ENCODE data around the gene CA10. TPM values are rescaled to one million over a fixed set of nuclear protein-coding genes. Genes with fewer than 3 reads are reported as not detected.

Gene CA10
- polyA plus RNA-seq, 3 donors from 2014 or later = not detected

- Mint-ChIP-seq H3K27me3 (ENCODE audit: low read depth in 3 of 3) (peaks cover 0 to 5% (median 4%) of the 10 kb centered on the region in 3 donors), H3K36me3 (no peaks in the 10 kb centered on the region), H3K9me3 (peaks cover 0 to 7% (median under 1%) of the 10 kb centered on the region in 6 donors), H3K4me3 (no peak overlapping the region), H3K4me1 (no peaks in the 10 kb centered on the region), H3K27ac (no peak overlapping the region)
- no peak for DNase-seq
Observed at GRCh38 chr17:51947160-51947735, 211.3 kb downstream of the CA10 start.

- Mint-ChIP-seq H3K4me1 (no peaks in the 10 kb centered on the region), H3K36me3 (no peaks in the 10 kb centered on the region), H3K27me3 (ENCODE audit: low read depth in 3 of 3) (peaks cover under 1 to 4% (median 3%) of the 10 kb centered on the region in 3 donors), H3K9me3 (peaks cover 0 to 7% (median 0%) of the 10 kb centered on the region in 6 donors), H3K4me3 (no peak overlapping the region), H3K27ac (no peak overlapping the region)
- DNase-seq = no peak
Observed at GRCh38 chr17:51946311-51946710, 212.2 kb downstream of the CA10 start.

GRCh38 chr17:51941272-51941671, 217.2 kb downstream of the CA10 start:
- H3K4me3 Mint-ChIP-seq = no peak overlapping the region
- peaks cover 0 to 4% (median 2%) of the 10 kb centered on the region in 3 donors for H3K27me3 Mint-ChIP-seq (ENCODE audit: low read depth in 3 of 3)
- no peak overlapping the region for H3K27ac Mint-ChIP-seq
- no peaks in the 10 kb centered on the region for H3K36me3 Mint-ChIP-seq
- no peaks in the 10 kb centered on the region for H3K4me1 Mint-ChIP-seq
- H3K9me3 Mint-ChIP-seq = peaks cover 0 to 2% (median 0%) of the 10 kb centered on the region in 6 donors
- DNase-seq = no peak

GRCh38 chr17:51937264-51937663, 221.2 kb downstream of the CA10 start:
- Mint-ChIP-seq H3K4me1 (no peaks in the 10 kb centered on the region), H3K36me3 (no peaks in the 10 kb centered on the region), H3K4me3 (no peak overlapping the region), H3K9me3 (peaks cover 0 to 8% (median 0%) of the 10 kb centered on the region in 6 donors), H3K27ac (no peak overlapping the region), H3K27me3 (ENCODE audit: low read depth in 3 of 3) (peaks cover 0 to 4% (median 2%) of the 10 kb centered on the region in 3 donors)
- DNase-seq = no peak

- Mint-ChIP-seq H3K36me3 (no peaks in the 10 kb centered on the region), H3K9me3 (peaks cover 0 to 8% (median 0%) of the 10 kb centered on the region in 6 donors), H3K27ac (no peak overlapping the region), H3K4me3 (no peak overlapping the region), H3K27me3 (ENCODE audit: low read depth in 3 of 3) (peaks cover 2 to 4% (median 4%) of the 10 kb centered on the region in 3 donors), H3K4me1 (no peaks in the 10 kb centered on the region)
- no peak for DNase-seq
Observed at GRCh38 chr17:51935477-51935876, 223.0 kb downstream of the CA10 start.

- Mint-ChIP-seq H3K27me3 (ENCODE audit: low read depth in 3 of 3) (peaks cover 2 to 4% (median 4%) of the 10 kb centered on the region in 3 donors), H3K36me3 (no peaks in the 10 kb centered on the region), H3K4me3 (no peak overlapping the region), H3K27ac (no peak overlapping the region), H3K4me1 (no peaks in the 10 kb centered on the region), H3K9me3 (peaks cover 0 to 11% (median 0%) of the 10 kb centered on the region in 6 donors)
- DNase-seq = no peak
Observed at GRCh38 chr17:51933647-51934046, 224.9 kb downstream of the CA10 start.

GRCh38 chr17:51926448-51926847, 232.1 kb downstream of the CA10 start:
- H3K27ac Mint-ChIP-seq = no peak overlapping the region
- H3K27me3 Mint-ChIP-seq (ENCODE audit: low read depth in 3 of 3) = peaks cover 0 to 4% (median 3%) of the 10 kb centered on the region in 3 donors

GRCh38 chr17:51921500-51921899, 237.0 kb downstream of the CA10 start:
- H3K27ac Mint-ChIP-seq = no peak overlapping the region
- no peaks in the 10 kb centered on the region for H3K36me3 Mint-ChIP-seq
- H3K4me3 Mint-ChIP-seq = no peak overlapping the region
- DNase-seq = no peak
- H3K9me3 Mint-ChIP-seq = peaks cover 0 to 2% (median 0%) of the 10 kb centered on the region in 6 donors
- H3K4me1 Mint-ChIP-seq = no peaks in the 10 kb centered on the region
- peaks cover 0 to 3% (median 2%) of the 10 kb centered on the region in 3 donors for H3K27me3 Mint-ChIP-seq (ENCODE audit: low read depth in 3 of 3)

More at GRCh38 chr17:51926448-51926847, 232.1 kb downstream of the CA10 start:
- Mint-ChIP-seq H3K4me1 (no peaks in the 10 kb centered on the region), H3K4me3 (no peak overlapping the region), H3K36me3 (no peaks in the 10 kb centered on the region), H3K9me3 (peaks cover 0 to 3% (median 0%) of the 10 kb centered on the region in 6 donors)
- DNase-seq = no peak

GRCh38 chr17:51914577-51914976, 243.9 kb downstream of the CA10 start:
- Mint-ChIP-seq H3K4me3 (no peak overlapping the region), H3K27me3 (ENCODE audit: low read depth in 3 of 3) (no peaks in the 10 kb centered on the region), H3K4me1 (no peaks in the 10 kb centered on the region), H3K36me3 (no peaks in the 10 kb centered on the region), H3K9me3 (peaks cover 0 to 4% (median 0%) of the 10 kb centered on the region in 6 donors), H3K27ac (no peak overlapping the region)
- DNase-seq = no peak

GRCh38 chr17:51913491-51914205, 244.9 kb downstream of the CA10 start:
- Mint-ChIP-seq H3K27me3 (ENCODE audit: low read depth in 3 of 3) (no peaks in the 10 kb centered on the region), H3K36me3 (no peaks in the 10 kb centered on the region), H3K4me3 (no peak overlapping the region), H3K27ac (no peak overlapping the region), H3K9me3 (peaks cover 0 to 4% (median 0%) of the 10 kb centered on the region in 6 donors), H3K4me1 (no peaks in the 10 kb centered on the region)
- no peak for DNase-seq

GRCh38 chr17:51912939-51913338, 245.6 kb downstream of the CA10 start:
- H3K9me3 Mint-ChIP-seq = peaks cover 0 to 4% (median 1%) of the 10 kb centered on the region in 6 donors
- no peak overlapping the region for H3K4me3 Mint-ChIP-seq
- H3K27ac Mint-ChIP-seq = no peak overlapping the region
- no peaks in the 10 kb centered on the region for H3K4me1 Mint-ChIP-seq
- no peak for DNase-seq
- no peaks in the 10 kb centered on the region for H3K27me3 Mint-ChIP-seq (ENCODE audit: low read depth in 3 of 3)
- no peaks in the 10 kb centered on the region for H3K36me3 Mint-ChIP-seq

- no peaks in the 10 kb centered on the region for H3K4me1 Mint-ChIP-seq
- DNase-seq = no peak
- no peaks in the 10 kb centered on the region for H3K36me3 Mint-ChIP-seq
- H3K27ac Mint-ChIP-seq = no peak overlapping the region
- H3K4me3 Mint-ChIP-seq = no peak overlapping the region
- H3K27me3 Mint-ChIP-seq (ENCODE audit: low read depth in 3 of 3) = no peaks in the 10 kb centered on the region
- peaks cover 0 to 4% (median under 1%) of the 10 kb centered on the region in 6 donors for H3K9me3 Mint-ChIP-seq
Observed at GRCh38 chr17:51911237-51911636, 247.3 kb downstream of the CA10 start.

- no peaks in the 10 kb centered on the region for H3K4me1 Mint-ChIP-seq
- no peak for DNase-seq
- no peak overlapping the region for H3K4me3 Mint-ChIP-seq
- H3K36me3 Mint-ChIP-seq = no peaks in the 10 kb centered on the region
- no peak overlapping the region for H3K27ac Mint-ChIP-seq
- H3K27me3 Mint-ChIP-seq (ENCODE audit: low read depth in 3 of 3) = no peaks in the 10 kb centered on the region
- H3K9me3 Mint-ChIP-seq = peaks cover 0 to 4% (median 0%) of the 10 kb centered on the region in 6 donors
Observed at GRCh38 chr17:51909971-51910370, 248.5 kb downstream of the CA10 start.

- Mint-ChIP-seq H3K36me3 (no peaks in the 10 kb centered on the region), H3K27ac (no peak overlapping the region), H3K27me3 (ENCODE audit: low read depth in 3 of 3) (no peaks in the 10 kb centered on the region), H3K9me3 (peaks cover 0 to 4% (median 0%) of the 10 kb centered on the region in 6 donors), H3K4me1 (no peaks in the 10 kb centered on the region), H3K4me3 (no peak overlapping the region)
- DNase-seq = no peak
Observed at GRCh38 chr17:51908841-51909537, 249.5 kb downstream of the CA10 start.

All from immature natural killer cell (primary cell).